Activated CD8-positive, alpha-beta memory T cell treated with anti-CD3 and anti-CD28 coated beads, Interleukin-2, amount 50 U/mL, for 1 hour (primary cell): Measurements from ENCODE around the gene TRIO.

Experiments used
- DNase-seq: peaks from one replicate; pipeline ENCODE4 v3.0.0-alpha.2; 2020; ENCODE audit errors: extremely low read depth

TRIO gene

DNA sequence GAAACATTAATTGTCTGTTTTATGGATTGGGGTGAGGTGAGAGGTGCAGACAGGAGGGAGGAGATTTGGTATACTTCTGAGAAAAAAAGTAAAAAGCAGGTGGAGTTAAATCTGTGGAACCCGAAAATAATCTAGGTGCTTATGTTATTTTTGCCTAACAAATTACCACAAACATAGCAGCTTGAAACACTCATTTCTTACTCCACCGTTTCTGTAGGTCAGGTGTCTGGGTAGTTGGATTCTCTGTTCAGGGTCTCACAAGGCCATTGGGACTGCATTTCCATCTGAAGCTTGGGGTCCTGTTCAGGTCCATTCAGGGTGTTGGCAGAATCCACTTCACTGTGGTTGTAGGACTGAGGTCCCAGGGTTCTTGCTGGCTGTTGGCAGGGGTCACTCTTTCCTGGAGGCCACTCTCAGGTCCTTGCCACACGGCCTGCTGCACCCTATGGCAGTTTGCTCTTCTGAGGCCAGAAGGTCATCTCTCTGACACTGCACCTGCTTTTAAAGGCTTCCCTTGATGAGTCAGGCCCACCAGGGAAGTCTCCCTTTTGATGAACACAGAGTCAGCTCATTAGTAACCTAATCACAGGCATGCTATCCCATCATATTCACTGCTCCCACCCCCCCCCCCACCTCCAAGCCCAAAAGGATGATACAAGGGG, 82.2 kb downstream of the TRIO start:
- DNase-seq = no peak

DNA sequence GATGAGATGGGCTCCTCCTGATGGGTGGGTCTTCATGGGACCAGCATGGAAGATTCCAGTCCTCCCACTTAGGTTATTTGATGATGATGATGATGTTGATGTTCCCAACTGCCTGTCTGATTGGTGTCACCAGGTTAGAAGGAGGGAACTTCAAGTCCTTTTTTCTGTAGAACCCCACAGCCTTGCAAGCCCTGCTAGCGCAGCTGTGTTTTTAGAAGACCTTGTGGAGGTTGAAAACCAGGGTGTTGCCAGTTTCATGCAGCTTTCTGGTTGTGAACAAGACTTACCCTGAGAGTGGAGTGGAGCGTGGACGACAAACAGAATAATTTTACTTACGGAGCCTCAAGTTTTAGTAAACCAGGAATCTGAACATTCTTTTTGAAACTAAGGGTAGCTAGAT, 83.0 kb downstream of the TRIO start:
- DNase-seq = no peak

DNA sequence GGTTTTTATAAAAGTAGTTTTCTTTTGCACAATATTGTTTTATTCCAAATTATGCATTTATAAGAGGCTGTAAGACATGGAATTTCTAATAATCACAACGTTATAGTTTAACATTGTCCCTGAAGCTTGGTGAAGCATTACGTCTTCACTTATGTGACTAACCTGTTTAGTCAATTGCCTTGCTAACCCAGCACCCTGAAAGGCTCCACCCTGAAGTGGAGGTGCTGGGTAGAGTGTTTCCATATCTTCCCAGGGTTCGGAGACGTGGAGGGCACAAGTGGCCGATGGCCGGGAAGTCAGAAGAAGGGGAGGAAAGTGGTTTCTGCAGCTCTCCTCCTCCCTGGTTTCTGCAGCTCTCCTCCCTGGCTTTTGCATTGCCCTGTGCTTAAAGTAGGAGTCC, 83.4 kb downstream of the TRIO start:
- no peak for DNase-seq

DNA sequence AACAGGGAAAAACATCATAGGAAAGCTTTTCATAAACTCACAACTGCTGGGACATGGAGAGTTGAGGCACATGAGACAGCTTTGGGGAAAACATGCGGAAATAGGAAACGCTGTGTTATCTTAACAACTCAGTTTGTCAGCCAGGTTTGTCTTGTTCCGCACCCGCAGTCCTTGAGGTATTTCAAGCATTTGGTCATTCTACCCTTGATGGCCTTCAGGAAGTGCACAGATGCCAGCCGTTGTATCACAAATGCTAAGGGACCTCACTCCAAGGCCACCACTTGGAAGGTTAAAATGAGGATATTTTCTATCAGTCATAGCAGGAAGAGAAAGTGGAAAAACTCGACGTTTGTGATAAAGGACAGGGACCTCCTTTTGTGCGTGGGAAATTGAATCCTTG, 83.8 kb downstream of the TRIO start:
- DNase-seq = no peak

DNA sequence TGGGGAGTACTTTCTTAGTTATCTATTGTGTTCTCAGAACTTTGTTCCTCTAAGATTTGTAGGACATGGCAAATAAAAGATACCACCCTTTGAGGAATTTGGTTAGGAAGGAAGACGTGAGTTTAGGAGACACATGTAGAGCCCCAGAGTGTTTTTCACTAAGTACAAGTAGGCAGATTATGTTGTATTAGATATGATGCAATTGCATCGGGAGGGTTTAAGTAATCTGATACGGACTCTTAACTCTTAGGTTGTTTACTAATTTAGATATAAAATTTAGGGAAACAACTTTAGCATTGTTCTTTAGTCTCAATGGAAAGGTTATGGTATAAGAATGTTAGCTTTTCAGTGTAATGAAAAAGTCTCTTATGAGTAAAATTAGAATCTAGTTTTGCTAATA, 84.4 kb downstream of the TRIO start:
- no peak for DNase-seq

DNA sequence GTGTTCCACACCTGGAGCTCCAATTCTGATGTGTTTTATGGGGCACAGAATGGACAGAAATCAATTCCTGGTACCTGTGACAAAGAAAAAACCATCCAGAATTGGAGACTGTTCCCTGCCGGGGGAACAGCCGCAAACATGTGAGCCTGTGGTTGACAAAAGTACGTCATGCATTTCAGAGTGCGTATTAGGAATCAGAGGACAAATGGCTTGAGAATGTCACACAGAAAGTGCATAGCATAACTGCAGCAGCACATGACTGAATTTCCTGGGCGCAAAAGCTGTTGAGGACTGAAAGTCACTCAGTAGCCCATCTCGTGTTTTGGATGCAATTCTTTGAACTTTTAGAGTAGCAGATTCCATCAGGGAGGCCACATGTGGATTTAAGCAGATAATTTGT, 85.1 kb downstream of the TRIO start:
- no peak for DNase-seq

DNA sequence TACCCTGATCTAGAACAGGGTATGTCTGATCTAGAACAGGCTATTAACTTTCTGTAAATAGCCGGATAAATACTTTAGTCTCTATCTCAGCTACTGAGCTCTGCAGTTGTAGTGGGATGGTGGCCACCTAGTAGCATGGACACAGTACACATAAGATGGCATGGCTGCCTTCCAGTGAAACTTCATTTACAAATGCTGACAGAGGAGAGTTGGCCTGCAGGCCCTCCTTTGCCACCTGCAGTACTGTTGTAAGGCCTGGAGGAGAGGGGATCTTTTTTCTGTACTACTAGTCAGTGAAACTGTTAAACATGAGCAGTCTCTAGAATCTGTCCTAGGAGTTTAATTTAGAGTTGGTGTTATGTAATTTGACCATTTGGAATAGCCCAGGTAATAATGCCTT, 86.0 kb downstream of the TRIO start:
- no peak for DNase-seq

DNA sequence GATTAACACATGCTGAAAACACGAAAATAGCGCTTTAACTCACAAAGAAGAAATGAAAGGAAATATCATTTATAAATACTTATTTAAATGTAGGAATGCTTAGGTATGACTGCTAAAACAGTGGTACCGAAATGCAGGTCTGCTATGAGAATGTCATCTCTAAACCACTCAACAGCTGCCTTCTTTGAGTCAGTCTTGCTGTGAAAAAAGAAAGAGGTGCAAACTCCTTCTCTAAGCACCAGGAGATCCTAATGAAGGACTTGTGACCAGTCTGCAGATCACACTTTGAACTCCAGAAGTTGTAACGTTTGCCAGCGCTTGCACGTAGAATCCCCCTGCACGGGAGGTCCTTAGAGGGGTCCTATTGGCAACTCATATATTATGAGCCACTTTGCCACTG, 86.6 kb downstream of the TRIO start:
- no peak for DNase-seq

DNA sequence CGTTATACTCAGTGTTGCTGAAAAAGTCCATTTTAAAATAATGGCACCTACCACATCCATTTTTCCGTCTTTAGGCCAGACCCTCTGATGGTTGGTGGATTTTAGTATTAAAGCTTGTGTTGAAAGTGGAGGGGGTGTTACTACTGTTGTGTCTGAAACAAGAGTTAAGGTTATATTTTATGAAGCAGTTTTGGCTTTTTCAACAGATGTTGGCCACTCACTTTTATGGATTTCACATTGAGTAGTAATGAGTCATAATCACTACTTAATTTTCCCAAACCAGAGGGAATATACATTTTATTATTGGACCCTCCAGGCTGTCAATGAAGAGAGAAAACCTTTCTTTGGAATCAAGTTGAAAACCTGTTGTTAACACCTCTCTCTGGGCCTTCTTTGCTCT, 88.0 kb downstream of the TRIO start:
- DNase-seq = no peak

DNA sequence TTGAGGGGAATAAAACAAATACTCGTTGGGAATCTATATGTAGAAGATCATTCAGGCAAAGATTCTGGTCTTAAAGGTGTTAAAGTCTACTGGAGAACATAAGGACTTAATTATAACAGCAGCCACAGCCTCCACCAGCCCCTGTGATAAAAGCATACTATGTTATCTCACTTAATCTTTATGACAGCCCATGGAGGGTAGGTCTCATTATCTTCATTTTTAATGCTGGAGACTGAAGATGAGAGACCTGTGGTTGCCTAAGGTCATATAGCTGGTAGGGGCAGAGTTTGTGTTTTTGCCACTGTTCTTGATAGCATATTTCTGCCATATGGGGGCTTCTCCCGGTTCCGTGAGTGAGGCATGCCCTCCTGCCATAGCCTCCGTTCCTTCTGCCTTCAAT, 88.7 kb downstream of the TRIO start:
- DNase-seq = no peak

DNA sequence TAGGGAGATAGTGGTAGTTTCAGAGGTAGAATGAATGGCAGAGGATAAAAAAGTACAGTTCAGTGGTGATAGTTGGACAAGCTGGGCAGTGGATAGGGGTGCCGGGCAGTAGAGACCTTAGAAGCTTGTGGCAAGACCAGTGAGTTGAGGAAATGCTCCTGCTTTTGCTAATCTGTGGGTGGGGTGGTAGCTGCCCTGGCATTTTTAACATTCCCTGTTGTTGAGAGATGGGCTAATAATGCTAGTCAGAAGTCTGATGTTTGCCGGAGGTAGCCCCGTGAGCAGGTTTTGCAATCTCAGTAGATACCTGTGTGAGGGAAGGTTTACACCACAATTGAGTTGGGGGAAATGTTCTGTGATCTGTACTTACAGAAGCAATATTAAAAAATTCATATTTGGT, 91.1 kb downstream of the TRIO start:
- no peak for DNase-seq

DNA sequence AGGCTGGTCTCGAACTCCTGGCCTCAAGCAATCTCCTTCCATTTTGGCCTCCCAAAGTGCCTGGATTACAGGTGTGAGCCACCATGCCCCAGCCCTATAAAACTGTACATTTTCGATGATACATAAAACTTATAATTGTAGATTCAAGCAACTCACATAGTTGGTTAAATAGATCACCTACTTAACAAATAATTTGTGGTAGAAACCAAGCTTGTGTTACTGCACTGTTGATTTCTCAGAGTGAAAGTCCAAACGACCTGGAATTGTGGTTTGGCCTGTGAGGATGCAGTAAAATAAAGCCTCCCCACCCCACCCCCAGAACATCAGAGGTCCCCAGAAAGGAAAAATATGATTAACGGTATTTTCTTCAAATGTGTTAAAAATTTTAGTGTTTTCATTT, 92.7 kb downstream of the TRIO start:
- DNase-seq = no peak

DNA sequence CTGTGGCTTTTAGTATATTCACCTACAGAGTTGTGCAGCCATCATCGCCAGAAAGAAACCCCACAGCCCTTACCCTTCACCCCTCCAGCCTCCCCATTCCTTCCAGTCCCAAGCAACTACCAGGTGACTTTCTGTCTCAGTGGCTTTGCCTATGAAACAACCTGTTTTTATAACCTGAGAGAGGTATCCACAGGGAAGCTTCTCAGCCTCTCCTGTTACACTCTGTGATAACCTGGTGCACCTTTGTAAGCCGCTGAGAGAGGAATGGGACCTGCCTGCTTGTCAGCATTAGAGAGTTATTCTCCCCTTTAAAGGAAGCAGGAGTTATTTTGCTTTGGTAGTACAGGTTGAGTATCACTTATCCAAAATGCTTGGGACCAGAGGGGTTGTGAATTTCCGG, 93.6 kb downstream of the TRIO start:
- no peak for DNase-seq

DNA sequence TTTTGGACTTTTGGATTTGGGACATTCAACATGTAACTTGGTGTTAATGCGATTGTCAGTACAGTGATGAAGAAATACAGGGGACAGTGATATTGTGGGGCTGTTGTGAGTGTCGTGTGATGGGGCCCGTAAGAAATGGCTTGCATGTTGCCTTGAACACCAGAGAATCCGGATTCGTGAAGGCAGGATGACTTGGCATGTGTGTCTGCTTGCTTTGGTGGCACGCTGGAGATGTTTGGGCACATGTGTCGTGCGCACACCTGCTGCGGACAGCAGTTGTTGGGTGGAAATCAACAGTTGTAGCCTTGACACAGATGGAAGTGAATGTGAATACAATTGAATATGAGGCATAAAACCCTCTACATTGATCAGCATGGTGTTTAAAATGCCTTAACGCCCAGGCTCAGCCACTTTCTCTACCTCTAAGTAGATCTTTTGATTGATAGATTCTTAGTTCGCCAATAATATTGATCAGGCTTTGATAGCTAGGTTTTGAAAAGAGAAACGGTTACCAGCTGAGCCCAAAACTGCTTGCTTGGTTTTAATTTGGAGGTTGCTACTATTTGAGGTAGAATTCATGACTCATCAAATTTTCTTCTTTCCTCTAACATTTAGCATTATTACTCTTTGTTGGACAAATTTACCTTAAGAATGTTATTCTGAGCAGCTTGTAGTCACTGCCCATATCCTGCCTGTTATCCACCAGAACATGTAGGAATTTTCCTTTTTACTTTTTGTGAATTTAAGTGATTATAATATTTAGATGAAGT, 94.4 kb downstream of the TRIO start:
- no peak for DNase-seq

DNA sequence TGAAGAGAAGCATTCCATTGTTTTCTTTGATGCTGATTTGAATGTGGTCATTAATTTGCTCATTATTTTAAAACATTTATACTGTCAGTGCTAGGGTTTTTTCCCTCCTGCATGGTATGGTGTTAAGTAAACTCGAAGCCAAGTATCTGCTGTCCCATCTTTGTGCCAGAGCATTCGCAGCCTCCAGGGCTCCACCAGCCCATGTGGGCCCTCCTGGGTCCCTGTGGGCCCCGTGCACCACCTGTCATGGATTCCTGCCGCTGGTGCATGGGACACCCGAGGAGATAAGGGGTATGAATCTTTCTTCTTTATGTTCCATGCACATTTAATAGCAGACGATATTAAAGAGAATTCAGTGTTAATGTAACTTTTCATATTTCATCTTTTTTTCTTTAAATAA, 95.1 kb downstream of the TRIO start:
- no peak for DNase-seq

DNA sequence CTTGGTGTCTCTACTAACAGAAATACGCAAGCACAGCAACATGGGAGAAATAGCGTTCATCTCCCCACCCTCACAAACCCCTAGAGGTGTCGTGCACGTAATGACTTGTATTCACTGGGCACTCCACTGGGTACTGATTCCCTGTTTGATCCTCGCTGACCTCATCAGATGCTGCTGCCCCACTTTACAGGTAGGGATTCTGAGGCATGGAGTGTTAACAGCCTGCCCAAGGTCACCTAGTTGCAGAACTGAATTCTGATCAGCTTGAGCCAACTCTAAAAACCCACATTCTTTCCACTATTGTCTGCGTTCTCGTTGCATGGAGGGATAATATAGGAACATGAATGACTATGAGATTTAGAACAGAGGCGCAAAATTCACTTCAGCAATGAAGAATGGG, 96.3 kb downstream of the TRIO start:
- no peak for DNase-seq

DNA sequence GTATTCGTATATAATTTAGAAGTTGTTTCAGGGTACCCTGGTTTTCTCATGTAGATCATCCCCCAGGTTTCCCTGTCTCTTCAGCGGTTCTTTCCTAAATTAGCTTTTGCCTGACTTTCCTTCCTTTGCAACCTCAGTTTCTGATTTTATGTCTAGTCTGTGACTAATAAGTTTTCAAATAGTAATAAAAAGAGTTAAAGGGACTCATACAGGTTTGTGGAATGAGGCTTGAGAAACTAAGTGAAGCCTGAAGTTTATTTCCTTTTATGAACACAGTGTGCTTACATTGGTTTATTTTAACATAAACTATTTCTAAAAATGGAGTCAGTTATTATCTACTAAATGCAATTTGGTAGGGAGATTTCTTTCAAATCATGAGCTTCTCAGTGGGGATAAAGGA, 96.8 kb downstream of the TRIO start:
- no peak for DNase-seq

DNA sequence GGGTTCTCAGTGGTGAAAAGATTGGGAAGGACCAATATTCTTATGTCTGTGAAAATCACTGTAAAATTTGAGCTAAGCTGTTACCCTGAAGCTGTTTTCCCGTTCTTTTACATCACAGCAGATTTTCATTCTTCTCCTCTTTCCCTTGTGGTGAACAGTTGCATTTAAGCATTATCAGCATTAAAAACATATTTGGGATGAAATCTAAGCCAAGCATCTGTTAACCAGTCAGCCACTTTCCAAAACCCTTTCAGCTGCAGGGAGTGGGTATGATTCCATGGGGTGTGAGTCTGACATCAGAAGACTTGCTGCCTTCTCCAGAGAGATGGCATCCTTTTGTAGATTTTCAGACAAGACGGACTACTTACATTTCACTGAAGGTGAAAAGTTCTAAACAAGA, 97.2 kb downstream of the TRIO start:
- no peak for DNase-seq

DNA sequence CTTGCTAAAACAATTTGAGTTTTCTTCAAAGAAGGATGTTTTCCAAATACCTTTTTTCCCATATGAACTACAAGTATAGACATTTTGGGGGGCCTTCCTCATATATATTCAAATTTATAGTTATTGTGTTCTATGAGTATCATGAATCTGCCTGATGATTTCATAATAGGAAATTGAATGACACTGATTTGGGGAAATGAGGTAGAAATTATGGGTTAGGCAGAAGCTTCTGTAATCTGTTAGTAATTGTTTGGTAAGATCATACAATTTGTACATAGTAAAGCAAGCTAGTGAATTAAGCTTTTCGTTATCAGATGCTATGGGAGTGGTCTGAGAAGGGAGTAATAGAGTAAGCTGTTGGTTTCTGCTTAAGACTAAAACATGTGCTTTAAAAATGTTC, 98.0 kb downstream of the TRIO start:
- DNase-seq = no peak

DNA sequence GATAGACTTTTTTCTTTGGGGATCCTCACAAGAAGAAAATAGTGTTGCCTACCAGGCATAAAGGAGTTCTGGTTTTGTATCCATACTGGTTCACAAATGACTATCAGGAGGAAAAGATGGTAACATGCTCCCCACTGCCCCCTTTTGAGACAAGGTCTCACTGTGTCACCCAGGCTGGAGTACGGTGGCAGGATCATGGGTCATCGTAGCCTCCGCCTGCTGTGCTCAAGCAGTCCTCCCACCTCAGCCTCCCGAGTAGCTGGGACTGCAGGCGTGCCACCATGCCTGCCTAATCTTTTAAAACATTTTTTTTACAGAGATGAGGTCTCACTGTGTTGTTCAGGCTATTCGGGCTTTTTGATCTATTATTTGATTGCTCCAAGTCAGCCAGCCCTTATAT, 99.3 kb downstream of the TRIO start:
- no peak for DNase-seq

DNA sequence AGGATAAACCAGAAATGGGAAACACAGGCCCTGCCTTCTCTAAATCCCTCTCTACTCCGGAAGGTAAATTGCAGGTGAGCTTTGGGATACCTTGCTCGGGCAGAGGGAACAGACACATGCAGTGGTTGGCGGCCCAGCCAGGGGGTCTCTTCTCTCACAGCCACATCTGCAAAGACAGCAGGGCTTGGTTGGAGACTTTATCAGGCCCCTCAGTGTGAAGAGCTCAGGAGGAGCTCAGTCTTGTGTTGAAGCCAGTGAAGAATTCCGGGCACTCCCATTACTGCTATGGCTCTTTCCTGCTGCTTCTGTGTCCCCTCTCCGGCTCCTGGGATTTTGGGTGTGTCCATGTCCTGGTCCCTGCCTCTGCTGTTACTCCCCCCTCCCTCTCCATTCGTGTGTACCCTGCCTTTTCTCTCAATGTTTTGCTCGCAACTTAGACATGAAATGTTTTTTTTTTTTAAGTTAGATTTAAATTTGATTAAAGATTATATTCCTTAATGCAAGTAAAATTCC, 99.8 kb downstream of the TRIO start:
- no peak for DNase-seq

DNA sequence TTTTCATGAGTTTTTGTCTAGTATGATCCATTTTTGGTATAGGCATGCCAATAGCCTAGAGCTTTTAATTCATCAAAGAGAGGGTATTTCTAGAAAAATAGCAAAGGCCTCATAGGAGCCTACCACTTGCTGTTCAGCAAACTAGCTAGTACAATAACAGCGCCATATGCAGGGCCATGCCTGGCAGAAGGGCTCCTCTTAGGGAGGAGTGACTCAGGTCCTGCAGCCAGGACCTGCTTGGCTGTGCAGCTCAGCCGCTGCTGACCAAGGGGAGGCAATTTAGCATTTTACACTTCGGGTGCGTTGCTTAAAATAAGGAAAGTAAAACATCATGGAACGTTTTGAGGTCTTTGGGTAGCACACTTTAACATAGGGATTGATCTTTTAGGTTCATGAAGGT, 100.6 kb downstream of the TRIO start:
- no peak for DNase-seq

DNA sequence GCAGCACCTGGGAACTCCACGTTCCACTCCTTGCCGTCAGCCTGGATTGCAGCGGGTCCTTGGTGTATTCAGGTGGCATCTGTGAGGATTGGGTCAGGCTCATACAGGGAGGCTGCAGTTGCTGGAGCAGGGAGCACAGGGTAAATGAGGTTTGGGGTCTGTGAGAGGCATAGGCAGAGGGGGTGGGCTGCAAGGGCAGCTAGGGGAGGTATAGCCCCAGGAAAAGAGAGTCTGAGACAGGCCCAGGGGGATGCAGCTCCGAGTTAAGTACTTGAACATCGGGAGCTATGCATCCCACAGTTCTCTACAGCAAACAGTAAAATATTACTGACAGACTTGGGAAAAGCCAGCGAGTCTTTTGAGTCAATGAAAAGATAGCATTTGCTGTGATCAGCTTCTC, 101.6 kb downstream of the TRIO start:
- no peak for DNase-seq
